Activated naive CD8-positive, alpha-beta T cell treated with anti-CD3 and anti-CD28 coated beads, Interleukin-2, amount 50 U/mL, for 24 hours (primary cell): Measurements from ENCODE around the gene ASS1.

Experiments
- ATAC-seq: fragments of 150-1000 bp; cut with Tn5 transposase; one replicate; pipeline ENCODE4 v1.10.0; 2021
- DNase-seq: peaks from one replicate; pipeline ENCODE4 v3.0.0; 2021
- H3K27ac Mint-ChIP-seq: one replicate; pipeline ENCODE4 v1.8.0; 2021; ENCODE audit warnings: mild to moderate bottlenecking, mixed read lengths
- H3K27me3 Mint-ChIP-seq: one replicate; pipeline ENCODE4 v1.8.0; 2021; ENCODE audit warnings: mixed read lengths
- H3K36me3 Mint-ChIP-seq: one replicate; pipeline ENCODE4 v1.8.0; 2021; ENCODE audit warnings: low read depth, mixed read lengths
- H3K4me1 Mint-ChIP-seq: one replicate; pipeline ENCODE4 v1.8.0; 2021; ENCODE audit warnings: mixed read lengths
- H3K4me3 Mint-ChIP-seq: one replicate; pipeline ENCODE4 v1.8.0; 2021; ENCODE audit warnings: mild to moderate bottlenecking, moderate library complexity, mixed read lengths
- H3K9me3 Mint-ChIP-seq: one replicate; pipeline ENCODE4 v1.8.0; 2021; ENCODE audit warnings: mixed read lengths

ASS1 gene

DNA sequence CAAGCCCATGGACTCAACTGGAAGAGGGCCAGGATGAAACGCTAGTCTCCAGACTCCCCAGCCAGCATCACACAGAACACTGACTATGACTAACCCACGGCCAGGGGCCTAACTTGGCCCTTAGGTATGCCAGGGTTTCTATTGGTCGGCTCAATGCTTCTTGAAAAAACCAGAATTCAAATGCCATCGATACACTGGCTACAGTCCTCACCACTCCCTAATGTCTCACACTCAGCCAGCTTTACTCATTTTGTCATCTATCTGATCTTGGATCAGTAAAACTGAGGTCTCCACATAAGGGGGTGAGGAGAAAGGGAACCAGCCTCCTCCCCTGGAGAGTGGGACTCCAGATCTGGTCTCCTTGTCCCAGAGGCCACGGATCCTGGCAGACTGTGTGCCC is 75.2 kb downstream of the ASS1 start:
- no peak for ATAC-seq
- Mint-ChIP-seq H3K9me3 (no peaks in the 10 kb centered on the region), H3K4me1 (peaks cover 2% of the 10 kb centered on the region), H3K36me3 (no peaks in the 10 kb centered on the region), H3K27ac (no peak overlapping the region), H3K4me3 (no peak overlapping the region), H3K27me3 (peaks cover 10% of the 10 kb centered on the region)
- DNase-seq: no peak

DNA sequence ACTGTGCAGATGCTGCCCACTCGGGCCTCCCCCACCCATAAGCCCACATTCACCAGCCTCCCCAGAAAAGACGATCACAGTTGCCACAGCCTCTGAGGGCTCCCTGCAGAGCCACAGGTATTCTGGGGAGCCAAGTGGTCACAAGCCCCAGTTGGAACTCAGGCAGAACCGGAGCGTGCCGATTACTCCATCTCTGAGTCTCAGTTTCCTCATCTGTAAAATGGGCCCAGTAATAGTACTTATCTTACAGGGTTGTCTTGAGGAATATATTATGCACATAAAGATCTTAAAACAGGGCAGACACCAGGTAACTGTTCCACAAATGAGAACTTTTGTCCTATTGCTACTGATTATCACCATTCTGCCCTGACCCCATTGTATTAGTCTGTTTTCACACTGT is 77.0 kb downstream of the ASS1 start:
- no peak for ATAC-seq
- DNase-seq: no peak
- no peak overlapping the region for H3K4me3 Mint-ChIP-seq
- peaks cover 2% of the 10 kb centered on the region for H3K4me1 Mint-ChIP-seq
- no peaks in the 10 kb centered on the region for H3K36me3 Mint-ChIP-seq
- H3K9me3 Mint-ChIP-seq: no peaks in the 10 kb centered on the region
- peaks cover 10% of the 10 kb centered on the region for H3K27me3 Mint-ChIP-seq
- no peak overlapping the region for H3K27ac Mint-ChIP-seq

GRCh38 chr9:130522233-130522808 is 77.6 kb downstream of the ASS1 start:
- H3K4me1 Mint-ChIP-seq: peaks cover 2% of the 10 kb centered on the region
- DNase-seq: peak; percentile 12
- no peaks in the 10 kb centered on the region for H3K36me3 Mint-ChIP-seq
- H3K27ac Mint-ChIP-seq: no peak overlapping the region
- H3K4me3 Mint-ChIP-seq: no peak overlapping the region
- H3K9me3 Mint-ChIP-seq: no peaks in the 10 kb centered on the region
- peaks cover 10% of the 10 kb centered on the region for H3K27me3 Mint-ChIP-seq
- ATAC-seq: peak; percentile 7

GRCh38 chr9:130523921-130524320 is 79.2 kb downstream of the ASS1 start:
- Mint-ChIP-seq H3K27me3 (peaks cover 8% of the 10 kb centered on the region), H3K9me3 (no peaks in the 10 kb centered on the region), H3K27ac (no peak overlapping the region), H3K36me3 (no peaks in the 10 kb centered on the region), H3K4me1 (peaks cover 2% of the 10 kb centered on the region), H3K4me3 (no peak overlapping the region)
- ATAC-seq: no peak
- no peak for DNase-seq

GRCh38 chr9:130526193-130526853 is 81.6 kb downstream of the ASS1 start:
- no peak overlapping the region for H3K4me3 Mint-ChIP-seq
- H3K27ac Mint-ChIP-seq: no peak overlapping the region
- DNase-seq (no peak), ATAC-seq (no peak)
- H3K27me3 Mint-ChIP-seq: peaks cover 8% of the 10 kb centered on the region
- peaks cover 2% of the 10 kb centered on the region for H3K4me1 Mint-ChIP-seq
- no peaks in the 10 kb centered on the region for H3K36me3 Mint-ChIP-seq
- no peaks in the 10 kb centered on the region for H3K9me3 Mint-ChIP-seq

DNA sequence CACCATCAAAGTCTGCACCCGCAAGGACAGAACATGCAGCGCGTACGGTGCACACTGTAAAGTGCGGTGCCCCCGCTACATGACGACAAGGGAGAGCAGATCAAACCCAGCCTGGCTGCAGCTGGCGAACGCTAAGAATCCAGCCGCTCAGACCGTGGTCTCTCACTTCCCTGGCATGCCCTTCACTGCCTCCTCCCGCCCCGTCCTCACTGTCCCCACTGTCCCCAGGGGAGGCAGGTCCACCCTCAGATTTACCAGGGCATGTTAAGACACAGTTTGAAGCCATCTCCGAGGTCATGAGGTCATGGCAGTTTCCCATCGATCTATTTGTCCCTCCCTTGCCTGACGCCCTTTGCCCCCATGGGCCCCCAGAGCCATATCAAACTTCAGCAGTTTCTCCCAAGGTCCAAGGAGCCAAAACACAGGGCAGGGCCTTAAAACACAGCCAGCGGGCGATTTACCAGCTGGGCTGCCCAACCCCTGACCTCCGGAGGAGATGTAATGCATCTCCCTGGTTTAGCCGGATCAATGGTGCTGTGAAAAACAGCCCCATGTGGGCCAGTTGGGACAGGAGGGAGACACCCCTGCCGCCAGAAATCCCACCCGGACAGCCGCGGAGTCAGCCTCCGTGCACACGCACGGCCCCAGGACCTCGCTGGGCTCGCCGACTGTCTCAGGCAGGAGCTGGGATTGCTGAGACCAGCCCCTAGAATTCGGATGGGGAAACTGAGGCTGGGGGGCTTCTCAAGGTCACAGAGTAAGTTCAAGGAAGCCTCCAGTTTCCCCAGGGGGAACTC is 82.3 kb downstream of the ASS1 start:
- Mint-ChIP-seq H3K9me3 (no peaks in the 10 kb centered on the region), H3K27ac (no peak overlapping the region), H3K27me3 (peaks cover 5% of the 10 kb centered on the region), H3K36me3 (no peaks in the 10 kb centered on the region), H3K4me3 (no peak overlapping the region), H3K4me1 (peaks cover under 1% of the 10 kb centered on the region)
- DNase-seq (no peak), ATAC-seq (no peak)

- no peak for ATAC-seq
- Mint-ChIP-seq H3K27me3 (peaks cover 7% of the 10 kb centered on the region), H3K36me3 (no peaks in the 10 kb centered on the region), H3K4me3 (no peak overlapping the region), H3K27ac (no peak overlapping the region), H3K9me3 (no peaks in the 10 kb centered on the region), H3K4me1 (no peaks in the 10 kb centered on the region)
- DNase-seq: no peak
Measured at GRCh38 chr9:130527651-130528310, 83.0 kb downstream of the ASS1 start.

- H3K4me1 Mint-ChIP-seq: no peaks in the 10 kb centered on the region
- DNase-seq (no peak), ATAC-seq (no peak)
- H3K36me3 Mint-ChIP-seq: no peaks in the 10 kb centered on the region
- no peak overlapping the region for H3K4me3 Mint-ChIP-seq
- no peak overlapping the region for H3K27ac Mint-ChIP-seq
- peaks cover 11% of the 10 kb centered on the region for H3K27me3 Mint-ChIP-seq
- no peaks in the 10 kb centered on the region for H3K9me3 Mint-ChIP-seq
Measured at GRCh38 chr9:130528674-130529073, 83.9 kb downstream of the ASS1 start.

DNA sequence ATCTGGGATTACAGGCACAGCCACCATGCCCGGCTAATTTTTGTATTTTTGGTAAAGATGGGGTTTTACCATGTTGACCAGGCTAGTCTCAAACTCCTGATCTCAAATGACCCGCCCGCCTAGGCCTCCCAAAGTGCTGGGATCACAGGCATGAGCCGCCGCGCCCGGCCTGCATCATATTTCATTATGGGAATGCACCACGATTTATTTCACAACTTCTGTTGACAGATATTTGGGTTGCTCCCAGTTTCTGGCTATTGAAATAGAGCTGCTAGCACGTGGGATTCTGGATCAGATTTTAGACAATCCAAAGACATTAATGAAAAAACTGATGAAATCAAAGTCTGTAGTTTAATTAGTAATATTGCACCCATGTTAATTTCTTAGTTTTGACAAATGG is 86.2 kb downstream of the ASS1 start:
- H3K36me3 Mint-ChIP-seq: no peaks in the 10 kb centered on the region
- no peak overlapping the region for H3K4me3 Mint-ChIP-seq
- peaks cover 3% of the 10 kb centered on the region for H3K4me1 Mint-ChIP-seq
- ATAC-seq: no peak
- peaks cover 25% of the 10 kb centered on the region for H3K27me3 Mint-ChIP-seq
- no peak overlapping the region for H3K27ac Mint-ChIP-seq
- DNase-seq: no peak
- no peaks in the 10 kb centered on the region for H3K9me3 Mint-ChIP-seq

- Mint-ChIP-seq H3K27me3 (peaks cover 29% of the 10 kb centered on the region), H3K27ac (no peak overlapping the region), H3K4me1 (peaks cover 3% of the 10 kb centered on the region), H3K36me3 (no peaks in the 10 kb centered on the region), H3K9me3 (no peaks in the 10 kb centered on the region), H3K4me3 (no peak overlapping the region)
- ATAC-seq: no peak
- no peak for DNase-seq
Measured at GRCh38 chr9:130531670-130532069, 86.9 kb downstream of the ASS1 start.

- DNase-seq (no peak), ATAC-seq (no peak)
- Mint-ChIP-seq H3K4me1 (peaks cover 3% of the 10 kb centered on the region), H3K9me3 (no peaks in the 10 kb centered on the region), H3K27ac (no peak overlapping the region), H3K27me3 (peaks cover 38% of the 10 kb centered on the region), H3K4me3 (no peak overlapping the region), H3K36me3 (no peaks in the 10 kb centered on the region)
Measured at GRCh38 chr9:130532426-130533080, 87.8 kb downstream of the ASS1 start.

DNA sequence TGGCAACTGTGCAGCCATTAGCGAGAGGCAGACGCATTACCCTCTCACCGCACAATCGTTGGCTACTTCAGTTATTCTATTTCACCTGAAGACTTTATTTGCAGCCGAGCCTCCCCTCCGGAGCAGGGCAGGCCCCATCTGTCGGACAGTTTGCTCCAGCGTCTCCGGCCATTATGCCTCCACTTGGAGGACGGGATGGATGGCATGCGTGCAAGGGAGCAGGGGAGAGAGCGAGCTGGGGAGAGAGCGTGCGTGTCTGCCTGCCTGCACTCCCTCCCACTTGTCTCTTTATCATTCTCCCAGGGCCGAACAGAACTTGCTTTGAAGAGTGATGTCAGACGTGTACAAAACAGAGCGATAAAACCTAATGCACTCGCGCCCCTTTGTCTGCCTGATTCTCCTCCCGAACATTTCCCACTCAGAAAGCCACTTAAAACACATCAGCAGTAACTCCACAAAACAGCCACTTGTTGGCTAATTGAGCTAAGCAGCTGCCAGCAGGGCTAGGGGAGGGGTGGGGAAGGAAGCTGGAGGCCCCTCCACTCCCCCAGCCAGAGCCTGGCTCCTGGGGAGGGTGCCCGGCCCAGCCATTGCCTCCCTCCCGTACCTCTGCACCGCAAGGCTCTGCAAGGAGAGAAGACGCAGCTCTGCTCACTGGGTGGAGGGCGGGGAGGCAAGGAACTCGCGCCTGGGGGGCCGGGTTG is 91.2 kb downstream of the ASS1 start:
- H3K4me3 Mint-ChIP-seq: no peak overlapping the region
- peaks cover 7% of the 10 kb centered on the region for H3K4me1 Mint-ChIP-seq
- peaks cover 70% of the 10 kb centered on the region for H3K27me3 Mint-ChIP-seq
- DNase-seq (no peak), ATAC-seq (no peak)
- no peaks in the 10 kb centered on the region for H3K9me3 Mint-ChIP-seq
- no peak overlapping the region for H3K27ac Mint-ChIP-seq
- H3K36me3 Mint-ChIP-seq: no peaks in the 10 kb centered on the region

- no peak for DNase-seq
- H3K4me3 Mint-ChIP-seq: no peak overlapping the region
- peaks cover 73% of the 10 kb centered on the region for H3K27me3 Mint-ChIP-seq
- H3K27ac Mint-ChIP-seq: no peak overlapping the region
- H3K4me1 Mint-ChIP-seq: peaks cover 7% of the 10 kb centered on the region
- no peaks in the 10 kb centered on the region for H3K9me3 Mint-ChIP-seq
- ATAC-seq: no peak
- H3K36me3 Mint-ChIP-seq: no peaks in the 10 kb centered on the region
Measured at GRCh38 chr9:130536701-130537107, 91.9 kb downstream of the ASS1 start.
